NT2/D1 (cell line): ENCODE measurements around the gene CIAO2A.

ENCODE experiments used
- YY1 ChIP-seq: IDR thresholded peaks from 2 replicates; pipeline ENCODE4 v1.6.1; 2011; ENCODE audit not compliant: insufficient read length, insufficient read depth
- ZNF274 ChIP-seq: IDR thresholded peaks from 2 replicates; pipeline ENCODE4 v1.6.1; 2011; ENCODE audit warnings: mild to moderate bottlenecking, low read depth, low read length

GRCh38 chr15:64117759-64118487 lies 24.3 kb upstream of the CIAO2A start:
- TF ChIP-seq YY1 = no peak
- no peak for TF ChIP-seq ZNF274
